T-cell (primary cell): ENCODE data around the gene TMEM150C. TPM values are rescaled to one million over a fixed set of nuclear protein-coding genes. Genes with fewer than 3 reads are reported as not detected.

Source experiments
- ATAC-seq, 4 experiments: fragments of 200-7000 bp in 3 of 4; fragments of 150-1000 bp in 1 of 4; cut with Tn5 transposase; replicated peaks in 1 of 4; 1 replicate in 3 of 4; 2 replicates in 1 of 4; pipeline ENCODE4 v1.10.0; 2021; ENCODE audit warnings: moderate library complexity in 3 of 4, mild to moderate bottlenecking in 2 of 4, moderate number of reproducible peaks in 1 of 4
- CTCF ChIA-PET, 2 donors: fragments of 300-600 bp; sonication (Branson Sonifier 250); formaldehyde crosslinking; loops; one replicate each; lab custom pipeline; 2022; ENCODE audit warnings: antibody characterized with exemption in 2 of 2; lab: Charles Lee
- POLR2A ChIA-PET, 2 donors: fragments of 300-600 bp; sonication (Branson Sonifier 250); formaldehyde crosslinking; loops; one replicate each; lab custom pipeline; 2022; ENCODE audit warnings: antibody characterized with exemption in 2 of 2; lab: Charles Lee
- DNase-seq, 35 experiments: peaks; one replicate each; pipeline versions ENCODE4 v3.0.0 to v3.0.0-alpha.2; 2013 to 2023
- H3K27ac ChIP-seq: one replicate; pipeline ENCODE4 v1.5.1; 2013; ENCODE audit warnings: low read length
- H3K27me3 ChIP-seq, 2 experiments: replicated peaks in 1 of 2; 1 replicate in 1 of 2; 2 replicates in 1 of 2; pipeline versions ENCODE4 v1.6.1 to v1.7.0; 2013; ENCODE audit warnings: low read length in 1 of 2, mixed read lengths in 1 of 2; ENCODE audit not compliant: control insufficient read depth in 2 of 2, insufficient read depth in 2 of 2; ENCODE audit errors: extremely low read depth in 1 of 2
- H3K36me3 ChIP-seq, 2 donors: 1 replicate in 1 of 2; 2 replicates in 1 of 2; pipeline versions ENCODE4 v1.6.1 to v1.7.0; 2013; ENCODE audit warnings: low read length in 1 of 2; ENCODE audit not compliant: control insufficient read depth in 2 of 2, insufficient read depth in 1 of 2; ENCODE audit errors: extremely low read depth in 1 of 2
- H3K4me1 ChIP-seq, 2 experiments: 1 replicate in 1 of 2; 2 replicates in 1 of 2; pipeline versions ENCODE4 v1.6.1 to v1.7.0; 2013; ENCODE audit warnings: low read length in 2 of 2, mixed read lengths in 1 of 2; ENCODE audit not compliant: insufficient read depth in 2 of 2, control insufficient read depth in 1 of 2; ENCODE audit errors: extremely low read depth in 1 of 2
- H3K4me3 ChIP-seq, 2 donors: 1 replicate in 1 of 2; 2 replicates in 1 of 2; pipeline versions ENCODE4 v1.5.1 to v1.7.0; 2013; ENCODE audit warnings: mild to moderate bottlenecking in 2 of 2, low read length in 1 of 2, moderate library complexity in 1 of 2; ENCODE audit not compliant: control insufficient read depth in 1 of 2; ENCODE audit errors: extremely low read depth in 1 of 2
- H3K9me3 ChIP-seq: 2 replicates; pipeline ENCODE4 v1.7.0; 2013
- H3K27ac Mint-ChIP-seq, 2 donors: one replicate each; pipeline ENCODE4 v1.8.0; 2020 to 2021; ENCODE audit warnings: mild to moderate bottlenecking in 2 of 2, mixed read lengths in 2 of 2
- H3K27me3 Mint-ChIP-seq, 2 donors: one replicate each; pipeline ENCODE4 v1.8.0; 2021 to 2022; ENCODE audit warnings: mixed read lengths in 2 of 2
- H3K36me3 Mint-ChIP-seq: one replicate; pipeline ENCODE4 v1.8.0; 2021; ENCODE audit warnings: mixed read lengths
- H3K4me1 Mint-ChIP-seq, 3 donors: one replicate each; pipeline ENCODE4 v1.8.0; 2020 to 2022; ENCODE audit warnings: mixed read lengths in 3 of 3, mild to moderate bottlenecking in 1 of 3
- H3K4me3 Mint-ChIP-seq, 3 donors: one replicate each; pipeline ENCODE4 v1.8.0; 2020 to 2022; ENCODE audit warnings: mild to moderate bottlenecking in 3 of 3, mixed read lengths in 3 of 3, moderate library complexity in 3 of 3
- H3K9me3 Mint-ChIP-seq, 3 donors: one replicate each; pipeline ENCODE4 v1.8.0; 2020 to 2022; ENCODE audit warnings: mixed read lengths in 3 of 3
- WGBS: methylation state at CpG from one replicate; pipeline ENCODE4 v1.1.5; 2013; ENCODE audit warnings: missing lambda C conversion rate; ENCODE audit not compliant: insufficient coverage; 5-methylcytosine and 5-hydroxymethylcytosine counted together
- total RNA-seq, 35 experiments: library from RNA in 6 of 35; stranded (reverse) in 6 of 35; fragments of 120-200 nt in 1 of 35; gene quantifications; one replicate each; pipeline versions ENCODE4 v1.2.1 to v1.2.4 and lab custom pipeline; 2013 to 2026

The TMEM150C gene
- total RNA-seq, 5 donors from 2014 or later (not counting 1 experiment from before 2014, with no cell fraction given): 0.13 to 0.35 TPM; not detected in 3

- Histone ChIP-seq H3K27ac (no peak overlapping the region), H3K9me3 (no peaks in the 10 kb centered on the region), H3K27me3 (peaks cover 0 to 5% of the 10 kb centered on the region in 2 experiments), H3K36me3 (no peaks in the 10 kb centered on the region), H3K4me3 (no peak overlapping the region), H3K4me1 (no peaks in the 10 kb centered on the region)
- ChIA-PET CTCF (no interaction called here), POLR2A (no interaction called here)
- H3K36me3 Mint-ChIP-seq: no peaks in the 10 kb centered on the region
- no peak overlapping the region for H3K27ac Mint-ChIP-seq
- ATAC-seq (no peak), DNase-seq (no peak)
- peaks cover 0 to 22% of the 10 kb centered on the region in 2 donors for H3K27me3 Mint-ChIP-seq
- no peaks in the 10 kb centered on the region for H3K9me3 Mint-ChIP-seq
- H3K4me1 Mint-ChIP-seq: no peaks in the 10 kb centered on the region
- no peak overlapping the region for H3K4me3 Mint-ChIP-seq
Observed at GRCh38 chr4:82508011-82508410, 53.8 kb downstream of the TMEM150C start.

- no peaks in the 10 kb centered on the region for H3K36me3 Mint-ChIP-seq
- ChIA-PET CTCF (no interaction called here), POLR2A (no interaction called here)
- no peak overlapping the region for H3K27ac Mint-ChIP-seq
- no peak overlapping the region for H3K4me3 Mint-ChIP-seq
- H3K27me3 Mint-ChIP-seq: peaks cover 0 to 1% of the 10 kb centered on the region in 2 donors
- H3K9me3 Mint-ChIP-seq: no peaks in the 10 kb centered on the region
- no peaks in the 10 kb centered on the region for H3K4me1 Mint-ChIP-seq
- Histone ChIP-seq H3K27me3 (no peaks in the 10 kb centered on the region), H3K9me3 (no peaks in the 10 kb centered on the region), H3K4me3 (no peak overlapping the region), H3K4me1 (no peaks in the 10 kb centered on the region), H3K27ac (no peak overlapping the region), H3K36me3 (no peaks in the 10 kb centered on the region)
- DNase-seq (no peak), ATAC-seq (no peak)
- WGBS: no CpG with 5 or more reads among the region's 2 CpGs
Observed at GRCh38 chr4:82501154-82501442, 60.7 kb downstream of the TMEM150C start.

- Mint-ChIP-seq H3K4me1 (no peaks in the 10 kb centered on the region), H3K36me3 (no peaks in the 10 kb centered on the region), H3K4me3 (no peak overlapping the region), H3K27ac (no peak overlapping the region), H3K27me3 (peaks cover 0 to 1% of the 10 kb centered on the region in 2 donors), H3K9me3 (no peaks in the 10 kb centered on the region)
- H3K27me3 ChIP-seq: no peaks in the 10 kb centered on the region
- H3K9me3 ChIP-seq: no peaks in the 10 kb centered on the region
- ChIA-PET POLR2A (interaction anchor here in 1 of 2 donors (0.6 kb wide), 1 partner anchor 427 kb away, joined by 5 read pairs; no protein-coding TSS in a partner anchor), CTCF (no interaction called here)
- no peak overlapping the region for H3K4me3 ChIP-seq
- no peak for ATAC-seq
- WGBS: 85% methylated on average over 4 of the region's 5 CpGs
- DNase-seq: no peak
- no peak overlapping the region for H3K27ac ChIP-seq
- no peaks in the 10 kb centered on the region for H3K4me1 ChIP-seq
- no peaks in the 10 kb centered on the region for H3K36me3 ChIP-seq
Observed at GRCh38 chr4:82500435-82501153, 61.2 kb downstream of the TMEM150C start.

DNA sequence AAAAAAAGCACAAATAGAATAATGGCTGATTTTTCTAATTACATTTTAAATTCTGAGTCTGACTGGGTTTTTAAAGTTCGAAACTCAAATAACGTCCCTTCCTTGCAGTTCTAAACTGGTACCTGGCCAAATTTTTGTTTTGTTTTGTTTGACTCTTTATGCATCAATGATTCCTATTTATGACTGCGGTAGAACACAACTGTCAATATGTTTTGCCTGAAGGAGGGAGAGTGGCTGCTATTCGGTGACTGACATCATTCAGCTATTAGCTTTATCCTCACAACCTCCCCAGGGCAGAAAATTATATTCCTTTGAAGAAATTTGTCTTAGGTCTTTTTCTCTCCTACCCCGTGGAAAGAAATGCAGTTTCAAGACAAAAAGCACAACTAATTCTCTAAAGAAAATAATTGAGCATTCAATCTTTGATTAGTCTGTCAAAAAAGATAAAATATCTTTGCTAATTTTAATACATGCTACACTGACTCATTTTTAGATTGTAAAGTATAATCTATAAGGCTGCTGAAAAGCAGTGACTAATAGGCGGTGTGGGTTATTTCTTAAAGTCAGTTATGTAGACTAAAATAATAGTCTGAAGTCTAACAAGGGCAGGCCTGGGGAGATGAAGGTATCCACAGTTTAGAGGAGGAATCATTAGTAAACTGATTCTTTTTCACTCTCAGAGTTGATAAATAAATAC lies 61.9 kb downstream of the TMEM150C start:
- H3K36me3 Mint-ChIP-seq: no peaks in the 10 kb centered on the region
- CTCF ChIA-PET: no interaction called here
- Histone ChIP-seq H3K4me3 (no peak overlapping the region), H3K4me1 (no peaks in the 10 kb centered on the region), H3K36me3 (no peaks in the 10 kb centered on the region), H3K9me3 (no peaks in the 10 kb centered on the region), H3K27ac (no peak overlapping the region), H3K27me3 (no peaks in the 10 kb centered on the region)
- H3K27ac Mint-ChIP-seq: no peak overlapping the region
- no peak overlapping the region for H3K4me3 Mint-ChIP-seq
- POLR2A ChIA-PET: interaction anchor here in 1 of 2 donors (0.6 kb wide), 1 partner anchor 427 kb away, joined by 5 read pairs; no protein-coding TSS in a partner anchor
- H3K4me1 Mint-ChIP-seq: no peaks in the 10 kb centered on the region
- no peaks in the 10 kb centered on the region for H3K9me3 Mint-ChIP-seq
- WGBS: 90% methylated on average over 2 of the region's 6 CpGs
- DNase-seq (no peak), ATAC-seq (no peak)
- peaks cover 0 to 1% of the 10 kb centered on the region in 2 donors for H3K27me3 Mint-ChIP-seq

DNA sequence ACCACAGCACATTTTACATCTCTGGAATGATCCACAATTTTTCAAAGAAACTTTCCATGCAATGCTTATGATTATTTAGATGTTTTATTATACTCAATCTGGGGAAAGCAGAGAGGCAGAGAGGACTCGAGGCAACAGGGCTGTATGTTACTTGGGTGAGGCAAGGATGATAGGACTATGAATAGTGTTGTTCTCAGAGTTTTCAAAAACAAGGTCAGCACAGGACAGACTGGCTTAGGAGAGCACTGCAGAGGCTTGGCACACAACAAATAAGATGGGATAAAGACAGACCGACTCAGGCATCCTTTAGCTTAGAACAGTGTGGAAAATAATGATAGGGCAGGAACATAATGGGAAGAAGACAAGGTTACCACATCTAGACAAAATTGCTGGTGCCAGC lies 65.4 kb downstream of the TMEM150C start:
- Histone ChIP-seq H3K27me3 (no peaks in the 10 kb centered on the region), H3K9me3 (no peaks in the 10 kb centered on the region), H3K27ac (no peak overlapping the region), H3K4me3 (no peak overlapping the region), H3K36me3 (no peaks in the 10 kb centered on the region), H3K4me1 (no peaks in the 10 kb centered on the region)
- POLR2A ChIA-PET: no interaction called here
- H3K9me3 Mint-ChIP-seq: no peaks in the 10 kb centered on the region
- 100% methylated on average over 1 of the region's 2 CpGs for WGBS
- no peaks in the 10 kb centered on the region for H3K36me3 Mint-ChIP-seq
- H3K27ac Mint-ChIP-seq: no peak overlapping the region
- DNase-seq: no peak
- H3K4me1 Mint-ChIP-seq: no peaks in the 10 kb centered on the region
- H3K27me3 Mint-ChIP-seq: peaks cover 0 to 1% of the 10 kb centered on the region in 2 donors
- no peak for ATAC-seq
- H3K4me3 Mint-ChIP-seq: no peak overlapping the region
- CTCF ChIA-PET: no interaction called here

DNA sequence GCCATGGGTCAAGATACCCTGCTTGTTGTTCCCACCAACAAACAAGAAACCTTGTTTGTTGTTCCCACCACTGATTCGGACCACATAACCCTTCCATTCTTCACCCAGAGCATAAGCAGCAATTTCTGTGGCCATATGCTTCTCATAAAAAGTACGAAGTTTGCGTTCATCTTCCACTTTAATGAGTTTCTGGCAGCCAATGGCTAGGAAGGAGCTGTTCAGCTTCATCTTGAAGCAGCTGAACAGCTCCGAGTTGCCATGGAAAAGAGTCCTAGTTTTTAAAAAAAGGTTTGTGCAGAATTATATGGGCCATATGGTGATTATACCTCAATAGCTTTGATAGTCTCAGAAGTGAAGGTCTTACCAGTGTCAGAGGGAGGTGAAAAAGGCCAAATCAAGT lies 66.1 kb downstream of the TMEM150C start:
- Histone ChIP-seq H3K4me1 (no peaks in the 10 kb centered on the region), H3K9me3 (no peaks in the 10 kb centered on the region), H3K36me3 (no peaks in the 10 kb centered on the region), H3K27me3 (no peaks in the 10 kb centered on the region), H3K27ac (no peak overlapping the region), H3K4me3 (no peak overlapping the region)
- no peaks in the 10 kb centered on the region for H3K36me3 Mint-ChIP-seq
- no peak overlapping the region for H3K4me3 Mint-ChIP-seq
- no peak for ATAC-seq
- no peaks in the 10 kb centered on the region for H3K4me1 Mint-ChIP-seq
- ChIA-PET POLR2A (no interaction called here), CTCF (no interaction called here)
- no peaks in the 10 kb centered on the region for H3K27me3 Mint-ChIP-seq
- H3K27ac Mint-ChIP-seq: no peak overlapping the region
- DNase-seq: no peak
- WGBS: 92% methylated on average over 4 of the region's 4 CpGs
- no peaks in the 10 kb centered on the region for H3K9me3 Mint-ChIP-seq
